Astrocyte (in vitro differentiated cells and primary cell): ENCODE data around the gene DAD1.

Experiments
- CTCF ChIP-seq: IDR thresholded peaks from 2 replicates; pipeline ENCODE4 v1.5.1; 2011; ENCODE audit warnings: low read depth, mild to moderate bottlenecking, inconsistent platforms, low read length, moderate library complexity; ENCODE audit not compliant: insufficient read depth
- EZH2 ChIP-seq: IDR thresholded peaks from 2 replicates; pipeline ENCODE4 v1.6.1; 2012; ENCODE audit warnings: mild to moderate bottlenecking, low read length, inconsistent platforms; ENCODE audit not compliant: insufficient read depth

- TF ChIP-seq EZH2 (no peak), CTCF (no peak)
Measured at GRCh38 chr14:22541721-22542120, 47.3 kb downstream of the DAD1 start.
